ENCODE measurements around the gene IGFLR1. TPM values are rescaled to one million over a fixed set of nuclear protein-coding genes. Genes with fewer than 3 reads are reported as not detected.
A peak's percentile ranks its signal among the peaks of the same experiment; 100 is the strongest.

IGFLR1 gene
- polyA plus RNA-seq, 3 donors = 80.5 to 144 (median 119) TPM

DNA sequence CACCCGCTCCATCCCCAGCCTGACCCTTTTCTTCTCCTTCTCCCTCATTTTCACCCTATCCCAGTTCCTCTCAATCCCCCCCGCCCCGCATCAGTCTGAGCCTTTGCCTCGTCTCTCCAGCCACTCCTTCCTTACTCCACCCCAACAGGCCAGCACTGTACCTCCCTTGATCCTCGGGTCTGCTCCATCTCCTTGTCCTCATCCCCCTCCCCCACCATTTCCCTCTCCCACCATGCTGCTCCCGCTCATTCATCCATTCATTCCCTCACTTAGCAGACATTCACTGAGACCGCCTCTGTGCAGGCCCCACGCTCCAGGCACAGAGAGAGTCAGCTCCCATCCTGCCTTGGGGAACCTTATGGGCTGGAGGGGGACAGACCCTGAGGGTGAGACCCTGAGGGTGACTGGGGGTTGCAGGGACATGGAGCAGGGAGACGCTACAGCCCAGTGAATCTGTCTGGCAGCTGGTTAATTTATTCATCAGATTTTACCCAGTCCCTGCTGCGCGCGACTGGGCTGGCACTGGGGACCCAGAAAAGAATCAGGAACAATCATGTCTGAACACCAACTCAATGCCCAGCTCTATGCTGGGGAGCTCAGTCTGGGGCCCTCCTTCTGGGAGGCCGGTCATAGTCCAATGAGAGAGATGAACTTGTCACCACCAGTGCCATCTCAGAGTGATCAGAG, 34.0 kb upstream of the IGFLR1 start:
- Histone ChIP-seq H3K79me2 (ENCODE audit: insufficient read depth, low read length) (peaks cover 20% of the 10 kb centered on the region), H3K27me3 (ENCODE audit: control insufficient read depth in 2 of 2, insufficient read depth in 2 of 2, low read length in 2 of 2) (no peaks in the 10 kb centered on the region), H3K9me3 (replicated peaks in 1 of 2; ENCODE audit: control insufficient read depth in 1 of 2, insufficient read depth in 1 of 2, low read length in 2 of 2) (no peaks in the 10 kb centered on the region), H3K4me3 (replicated peaks in 1 of 3; ENCODE audit: low read depth in 2 of 3, low read length in 3 of 3) (peak overlapping the region; percentile 63 to 80 (median 73)), H3K4me1 (ENCODE audit: control insufficient read depth in 1 of 2, insufficient read depth in 2 of 2, low read length in 2 of 2) (peaks cover 14 to 19% of the 10 kb centered on the region in 2 donors), H3K4me2 (replicated peaks; ENCODE audit: extremely low read depth, low read length, poor library complexity, severe bottlenecking) (peak overlapping the region; percentile 87), H3K9ac (ENCODE audit: insufficient read depth, low read length, poor library complexity, severe bottlenecking) (peak overlapping the region; percentile 56), H3K36me3 (replicated peaks in 1 of 2; ENCODE audit: control insufficient read depth in 1 of 2, insufficient read depth in 2 of 2, low read length in 2 of 2) (peaks cover 11 to 12% of the 10 kb centered on the region in 2 donors), H2AFZ (ENCODE audit: insufficient read depth, low read depth, low read length, poor library complexity, severe bottlenecking) (peak overlapping the region; percentile 80), H4K20me1 (ENCODE audit: insufficient read depth, low read length) (no peaks in the 10 kb centered on the region), H3K27ac (ENCODE audit: low read depth in 1 of 2, low read length in 2 of 2) (peak overlapping the region in 1 of 2 donors; percentile 45)
- Mint-ChIP-seq H3K4me3 (peak overlapping the region; percentile 76 to 84), H3K36me3 (peaks cover 14 to 26% of the 10 kb centered on the region in 2 donors), H3K27me3 (ENCODE audit: low read depth in 3 of 3) (peaks cover 0 to 5% (median 4%) of the 10 kb centered on the region in 3 donors), H3K9me3 (no peaks in the 10 kb centered on the region), H3K27ac (peak overlapping the region in 4 of 7 donors; percentile 21 to 59 (median 36)), H3K4me1 (peaks cover 23% of the 10 kb centered on the region)
- WGBS (ENCODE audit: insufficient coverage) = 68% methylated on average over 11 of the region's 13 CpGs
- no peak for DNase-seq
- TF ChIP-seq, protein P1, sequence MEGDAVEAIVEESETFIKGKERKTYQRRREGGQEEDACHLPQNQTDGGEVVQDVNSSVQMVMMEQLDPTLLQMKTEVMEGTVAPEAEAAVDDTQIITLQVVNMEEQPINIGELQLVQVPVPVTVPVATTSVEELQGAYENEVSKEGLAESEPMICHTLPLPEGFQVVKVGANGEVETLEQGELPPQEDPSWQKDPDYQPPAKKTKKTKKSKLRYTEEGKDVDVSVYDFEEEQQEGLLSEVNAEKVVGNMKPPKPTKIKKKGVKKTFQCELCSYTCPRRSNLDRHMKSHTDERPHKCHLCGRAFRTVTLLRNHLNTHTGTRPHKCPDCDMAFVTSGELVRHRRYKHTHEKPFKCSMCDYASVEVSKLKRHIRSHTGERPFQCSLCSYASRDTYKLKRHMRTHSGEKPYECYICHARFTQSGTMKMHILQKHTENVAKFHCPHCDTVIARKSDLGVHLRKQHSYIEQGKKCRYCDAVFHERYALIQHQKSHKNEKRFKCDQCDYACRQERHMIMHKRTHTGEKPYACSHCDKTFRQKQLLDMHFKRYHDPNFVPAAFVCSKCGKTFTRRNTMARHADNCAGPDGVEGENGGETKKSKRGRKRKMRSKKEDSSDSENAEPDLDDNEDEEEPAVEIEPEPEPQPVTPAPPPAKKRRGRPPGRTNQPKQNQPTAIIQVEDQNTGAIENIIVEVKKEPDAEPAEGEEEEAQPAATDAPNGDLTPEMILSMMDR (IDR thresholded peaks at IDR 0.05) = no peak
- intact Hi-C loops (cut with micrococcal nuclease) = loop anchor here in 1 of 2 donors (5.0 to 10.0 kb wide), 3 partner anchors 34 to 279 kb away; partner anchors contain the start of genes IGFLR1, THAP8 and WDR62

DNA sequence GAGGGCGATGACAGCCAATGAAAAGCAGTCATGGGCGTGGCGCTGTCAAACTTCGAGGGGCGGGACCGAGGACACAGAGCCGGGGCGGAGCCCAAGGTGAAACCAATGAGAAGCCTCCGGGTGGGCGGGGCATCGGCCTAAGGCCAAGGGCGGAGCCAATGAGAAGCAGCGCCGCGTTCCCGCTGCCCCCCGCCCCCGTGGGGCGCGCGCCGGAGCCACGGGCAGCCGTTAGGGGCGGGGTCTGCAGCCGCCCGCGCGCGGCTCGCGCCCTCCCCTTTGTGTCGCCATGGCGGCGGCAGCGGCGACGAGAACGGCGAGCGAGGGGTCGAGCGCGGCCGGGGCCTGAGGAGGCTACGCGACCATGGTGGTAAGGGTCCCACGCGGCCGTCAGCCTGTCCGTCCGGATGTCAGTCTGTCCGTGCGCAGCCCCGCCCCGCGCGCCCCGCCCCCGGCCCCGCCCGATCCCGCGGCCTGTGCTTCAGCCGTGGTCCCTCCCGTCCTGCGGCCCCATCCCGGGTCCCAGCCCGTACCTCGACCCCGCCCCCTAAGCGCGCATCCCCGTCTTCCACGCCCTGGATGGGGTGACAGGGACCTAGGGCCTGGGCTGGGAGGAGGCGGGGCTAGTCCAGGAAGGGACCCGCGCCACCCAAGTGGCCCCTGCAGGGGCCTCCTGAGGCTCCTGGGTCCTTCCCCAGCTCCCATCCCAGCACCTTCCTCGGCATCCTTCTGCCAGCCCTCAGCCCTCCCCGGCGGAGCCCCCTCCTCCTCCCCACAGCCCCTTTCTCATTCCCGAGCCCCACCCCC, 33.2 kb upstream of the IGFLR1 start, which contains the start of gene ARHGAP33:
ARHGAP33 (plus strand) TSS at position 267 of the 804 bp plus-strand sequence; CDS start at position 362, 95 bp downstream.
- Histone ChIP-seq H3K27me3 (ENCODE audit: control insufficient read depth in 2 of 2, insufficient read depth in 2 of 2, low read length in 2 of 2) (no peaks in the 10 kb centered on the region), H3K4me1 (ENCODE audit: control insufficient read depth in 1 of 2, insufficient read depth in 2 of 2, low read length in 2 of 2) (peaks cover 14 to 19% of the 10 kb centered on the region in 2 donors), H3K9me3 (replicated peaks in 1 of 2; ENCODE audit: control insufficient read depth in 1 of 2, insufficient read depth in 1 of 2, low read length in 2 of 2) (no peaks in the 10 kb centered on the region), H3K27ac (ENCODE audit: low read depth in 1 of 2, low read length in 2 of 2) (peak within 1 kb of the TSS in 1 of 2 donors; percentile 45), H4K20me1 (ENCODE audit: insufficient read depth, low read length) (no peaks in the 10 kb centered on the region), H3K9ac (ENCODE audit: insufficient read depth, low read length, poor library complexity, severe bottlenecking) (peak within 1 kb of the TSS; percentile 56), H2AFZ (ENCODE audit: insufficient read depth, low read depth, low read length, poor library complexity, severe bottlenecking) (peak within 1 kb of the TSS; percentile 80), H3K4me2 (replicated peaks; ENCODE audit: extremely low read depth, low read length, poor library complexity, severe bottlenecking) (peak within 1 kb of the TSS; percentile 87), H3K79me2 (ENCODE audit: insufficient read depth, low read length) (peaks cover 20% of the 10 kb centered on the region), H3K36me3 (replicated peaks in 1 of 2; ENCODE audit: control insufficient read depth in 1 of 2, insufficient read depth in 2 of 2, low read length in 2 of 2) (peaks cover 5 to 9% of the 10 kb centered on the region in 2 donors), H3K4me3 (replicated peaks in 1 of 3; ENCODE audit: low read depth in 2 of 3, low read length in 3 of 3) (peak within 1 kb of the TSS; percentile 63 to 80 (median 73))
- intact Hi-C loops (cut with micrococcal nuclease) = loop anchor here in 1 of 2 donors (5.0 to 10.0 kb wide), 3 partner anchors 33 to 279 kb away; partner anchors contain the start of genes IGFLR1, THAP8 and WDR62
- H3K27me3 Mint-ChIP-seq (ENCODE audit: low read depth in 3 of 3) = peaks cover 0 to 5% (median 4%) of the 10 kb centered on the region in 3 donors
- no peaks in the 10 kb centered on the region for H3K9me3 Mint-ChIP-seq
- peaks cover 13 to 20% of the 10 kb centered on the region in 2 donors for H3K36me3 Mint-ChIP-seq
- TF ChIP-seq, protein P1 (IDR thresholded peaks at IDR 0.05) = no peak
- DNase-seq = peak; percentile 95 to 99 (median 97)
- peak within 1 kb of the TSS; percentile 84 to 85 for H3K4me3 Mint-ChIP-seq
- peaks cover 23% of the 10 kb centered on the region for H3K4me1 Mint-ChIP-seq
- H3K27ac Mint-ChIP-seq = peak within 1 kb of the TSS in 4 of 7 donors; percentile 21 to 80 (median 48)
- WGBS (ENCODE audit: insufficient coverage) = under 1% methylated on average over 65 of the region's 82 CpGs
